Liver (tissue), 9 donors: ENCODE measurements around the gene TDRD5. TPM values are rescaled to one million over a fixed set of nuclear protein-coding genes. Genes with fewer than 3 reads are reported as not detected.
A peak's percentile ranks its signal among the peaks of the same experiment; 100 is the strongest.

Experiments used
- DNase-seq: peaks from one replicate; pipeline ENCODE4 v3.0.0-alpha.2; 2017; ENCODE audit warnings: low spot score
- H3K27ac ChIP-seq, 2 donors: one replicate each; pipeline ENCODE4 v1.7.0; 2013; ENCODE audit warnings: inconsistent platforms in 2 of 2, low read length in 2 of 2, control low read depth in 1 of 2, low read depth in 1 of 2, mild to moderate bottlenecking in 1 of 2
- H3K27me3 ChIP-seq, 4 donors: one replicate each; pipeline versions ENCODE4 v1.6.1 to v1.7.0; 2013; ENCODE audit warnings: low read length in 3 of 4, inconsistent platforms in 1 of 4, mild to moderate bottlenecking in 1 of 4, moderate library complexity in 1 of 4; ENCODE audit not compliant: control insufficient read depth in 4 of 4, insufficient read depth in 4 of 4
- H3K36me3 ChIP-seq, 4 donors: one replicate each; pipeline versions ENCODE4 v1.6.1 to v1.7.0; 2013; ENCODE audit warnings: low read length in 3 of 4, mild to moderate bottlenecking in 3 of 4, low read depth in 1 of 4, moderate library complexity in 1 of 4; ENCODE audit not compliant: control insufficient read depth in 4 of 4, insufficient read depth in 3 of 4
- H3K4me1 ChIP-seq, 4 donors: one replicate each; pipeline versions ENCODE4 v1.6.1 to v1.7.0; 2013; ENCODE audit warnings: low read length in 3 of 4, mild to moderate bottlenecking in 3 of 4, moderate library complexity in 1 of 4; ENCODE audit not compliant: control insufficient read depth in 4 of 4, insufficient read depth in 4 of 4
- H3K4me3 ChIP-seq, 3 donors: one replicate each; pipeline versions ENCODE4 v1.6.1 to v1.7.0; 2013; ENCODE audit warnings: low read length in 3 of 3, control low read depth in 1 of 3, low read depth in 1 of 3, mild to moderate bottlenecking in 1 of 3
- H3K9ac ChIP-seq, 2 donors: one replicate each; pipeline ENCODE4 v1.7.0; 2013; ENCODE audit warnings: low read length in 2 of 2, mild to moderate bottlenecking in 2 of 2, moderate library complexity in 2 of 2, control low read depth in 1 of 2, low read depth in 1 of 2
- H3K9me3 ChIP-seq, 4 donors: one replicate each; pipeline versions ENCODE4 v1.6.1 to v1.7.0; 2013; ENCODE audit warnings: low read length in 3 of 4; ENCODE audit not compliant: control insufficient read depth in 4 of 4
- CTCF ChIP-seq: fragments of 150-350 bp; IDR thresholded peaks from 2 replicates; pipeline ENCODE4 v1.5.1; 2017; ENCODE audit warnings: improper control_type of control experiment, low read depth, low read length; ENCODE audit not compliant: missing input control
- EGR1 ChIP-seq, 2 donors: IDR thresholded peaks; 2 replicates each; pipeline ENCODE4 v1.6.1; 2016 to 2018; ENCODE audit warnings: antibody characterized with exemption in 2 of 2, low read depth in 2 of 2
- FOXA1 ChIP-seq: IDR thresholded peaks from 2 replicates; pipeline ENCODE4 v1.6.1; 2016; ENCODE audit warnings: antibody characterized with exemption
- FOXA2 ChIP-seq: IDR thresholded peaks from 2 replicates; pipeline ENCODE4 v1.6.1; 2016; ENCODE audit warnings: antibody characterized with exemption
- GABPA ChIP-seq, 2 donors: IDR thresholded peaks in 1 of 2; conservative IDR thresholded peaks in 1 of 2; 2 replicates each; pipeline ENCODE4 v1.6.1; 2016; ENCODE audit warnings: antibody characterized with exemption in 2 of 2, mild to moderate bottlenecking in 1 of 2, moderate library complexity in 1 of 2
- HNF4G ChIP-seq: IDR thresholded peaks from 2 replicates; pipeline ENCODE4 v1.6.1; 2016; ENCODE audit warnings: antibody characterized with exemption
- JUND ChIP-seq, 2 donors: IDR thresholded peaks; 2 replicates each; pipeline ENCODE4 v1.6.1; 2016; ENCODE audit warnings: antibody characterized with exemption in 2 of 2
- NR2F2 ChIP-seq: IDR thresholded peaks from 2 replicates; pipeline ENCODE4 v1.6.1; 2016; ENCODE audit warnings: antibody characterized with exemption
- RAD21 ChIP-seq, 2 donors: IDR thresholded peaks; 2 replicates each; pipeline ENCODE4 v1.6.1; 2016; ENCODE audit warnings: antibody characterized with exemption in 2 of 2, mild to moderate bottlenecking in 2 of 2
- REST ChIP-seq: IDR thresholded peaks from 2 replicates; pipeline ENCODE4 v1.6.1; 2016; ENCODE audit warnings: antibody characterized with exemption, mild to moderate bottlenecking
- RXRA ChIP-seq, 2 donors: IDR thresholded peaks; 2 replicates each; pipeline ENCODE4 v1.6.1; 2017 to 2018; ENCODE audit warnings: antibody characterized with exemption in 2 of 2, mild to moderate bottlenecking in 1 of 2
- SP1 ChIP-seq: IDR thresholded peaks from 2 replicates; pipeline ENCODE4 v1.6.1; 2018; ENCODE audit warnings: antibody characterized with exemption, mild to moderate bottlenecking
- TAF1 ChIP-seq: conservative IDR thresholded peaks from 2 replicates; pipeline ENCODE4 v1.6.1; 2016; ENCODE audit warnings: antibody characterized with exemption, mild to moderate bottlenecking
- ZBTB33 ChIP-seq: IDR thresholded peaks from 2 replicates; pipeline ENCODE4 v1.6.1; 2016; ENCODE audit warnings: antibody characterized with exemption
- WGBS: extraction: QIAGEN DNeasy Blood & Tissue Kit; methylation state at CpG from one replicate; pipeline ENCODE4 v1.1.7; 2013; 5-methylcytosine and 5-hydroxymethylcytosine counted together
- polyA plus RNA-seq, 2 donors: library from polyadenylated mRNA; stranded (reverse) in 1 of 2; unstranded in 1 of 2; fragments of 200-250 nt in 1 of 2; fragments of >200 nt in 1 of 2; fragmentation: Nextera tagmentation in 1 of 2; extraction: Ambion mirVana in 1 of 2; gene quantifications; one replicate each; pipeline versions ENCODE4 v1.2.1 to v1.2.3, GENCODE V29; 2013 to 2015
- total RNA-seq, 2 donors: library from RNA; depleted of rRNA; stranded (reverse); fragments of >200 nt; gene quantifications; one replicate each; pipeline ENCODE4 v1.2.3, GENCODE V29; 2014
- TF ChIP-seq, protein P1 (sequence below): IDR thresholded peaks from 2 replicates; pipeline ENCODE4 v1.6.1; 2016; ENCODE audit warnings: antibody characterized with exemption
- TF ChIP-seq, protein P2 (sequence below): IDR thresholded peaks from 2 replicates; pipeline ENCODE4 v1.6.1; 2016; ENCODE audit warnings: antibody characterized with exemption
- donor health status: healthy.
- donor health status: healthy.
- donor health status: healthy.
- donor health status: healthy.
- donor health status: healthy.

TDRD5 gene
- total and polyA plus RNA-seq, 4 donors, result not detected

- 89% methylated on average over 1 of the region's 1 CpG for WGBS
- Histone ChIP-seq H3K27me3 (no peaks in the 10 kb centered on the region), H3K27ac (no peak overlapping the region), H3K36me3 (no peaks in the 10 kb centered on the region), H3K9me3 (no peaks in the 10 kb centered on the region), H3K9ac (no peak overlapping the region), H3K4me1 (no peaks in the 10 kb centered on the region), H3K4me3 (no peak overlapping the region)
- no peak for DNase-seq
- TF ChIP-seq GABPA (IDR thresholded peaks at IDR 0.05 in 1 of 2, conservative IDR thresholded peaks at IDR 0.05 in 1 of 2), result no peak
- TF ChIP-seq HNF4G, result no peak
- TF ChIP-seq JUND (IDR thresholded peaks at IDR 0.05), result no peak
- no peak for TF ChIP-seq RAD21 (IDR thresholded peaks at IDR 0.05)
- no peak for TF ChIP-seq REST
- TF ChIP-seq EGR1 (IDR thresholded peaks at IDR 0.05; ENCODE audit: low read depth in 2 of 2), result no peak
- TF ChIP-seq ZBTB33, result no peak
- TF ChIP-seq NR2F2, result no peak
- TF ChIP-seq, protein P1, sequence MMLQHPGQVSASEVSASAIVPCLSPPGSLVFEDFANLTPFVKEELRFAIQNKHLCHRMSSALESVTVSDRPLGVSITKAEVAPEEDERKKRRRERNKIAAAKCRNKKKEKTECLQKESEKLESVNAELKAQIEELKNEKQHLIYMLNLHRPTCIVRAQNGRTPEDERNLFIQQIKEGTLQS, result no peak
- TF ChIP-seq, protein P2, sequence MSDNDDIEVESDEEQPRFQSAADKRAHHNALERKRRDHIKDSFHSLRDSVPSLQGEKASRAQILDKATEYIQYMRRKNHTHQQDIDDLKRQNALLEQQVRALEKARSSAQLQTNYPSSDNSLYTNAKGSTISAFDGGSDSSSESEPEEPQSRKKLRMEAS, result no peak
- no peak for TF ChIP-seq CTCF
- no peak for TF ChIP-seq FOXA1
- no peak for TF ChIP-seq RXRA (IDR thresholded peaks at IDR 0.05)
These were observed 33.6 kb upstream of the TDRD5 start for GRCh38 chr1:179558078-179558477.

- peaks cover 0 to 6% (median 0%) of the 10 kb centered on the region in 4 donors for H3K4me1 ChIP-seq
- H3K27me3 ChIP-seq, result peaks cover 3 to 10% (median 10%) of the 10 kb centered on the region in 4 donors
- 6% methylated on average over 77 of the region's 77 CpGs for WGBS
- no peak within 1 kb of the TSS for H3K9ac ChIP-seq
- H3K27ac ChIP-seq, result no peak within 1 kb of the TSS
- H3K9me3 ChIP-seq, result no peaks in the 10 kb centered on the region
- DNase-seq, result no peak
- H3K36me3 ChIP-seq, result no peaks in the 10 kb centered on the region
- peak within 1 kb of the TSS in 1 of 3 donors; percentile 13 for H3K4me3 ChIP-seq
- TF ChIP-seq RAD21 (IDR thresholded peaks at IDR 0.05) (no peak), HNF4G (no peak), GABPA (IDR thresholded peaks at IDR 0.05 in 1 of 2, conservative IDR thresholded peaks at IDR 0.05 in 1 of 2) (no peak), SP1 (no peak), RXRA (IDR thresholded peaks at IDR 0.05) (no peak), NR2F2 (no peak), ZBTB33 (no peak), JUND (IDR thresholded peaks at IDR 0.05) (no peak), TAF1 (no peak), CTCF (no peak), FOXA2 (no peak), EGR1 (IDR thresholded peaks at IDR 0.05; ENCODE audit: low read depth in 2 of 2) (no peak)
- TF ChIP-seq, protein P2, result no peak
- TF ChIP-seq, protein P1, result no peak
These were observed 15.9 kb upstream of the TDRD5 start, which contains the start of gene NPHS2 for GRCh38 chr1:179575497-179576314. TSS of gene NPHS2 (minus strand) at chr1:179575948. CDS start at chr1:179575864, 84 bp downstream.
